ENCODE measurements around the gene ZNF217. TPM values are rescaled to one million over a fixed set of nuclear protein-coding genes. Genes with fewer than 3 reads are reported as not detected.
A peak's percentile ranks its signal among the peaks of the same experiment; 100 is the strongest.
"Not testable (repeated sequence)": the region's sequence is repeated elsewhere in the genome, so short reads cannot be mapped to it uniquely, and the experiment has no call there.

The ZNF217 gene
- total RNA-seq, 1 experiment from 2014 or later = 31.4 TPM

- no peak for DNase-seq
- H3K27me3 ChIP-seq (ENCODE audit: control insufficient read depth, insufficient read depth, low read length) = no peaks in the 10 kb centered on the region
- no peaks in the 10 kb centered on the region; the same call in none of the 2 replicates for H3K36me3 ChIP-seq (replicated peaks; ENCODE audit: control insufficient read depth, insufficient read depth, low read length)
- no peak overlapping the region for H3K4me3 ChIP-seq (ENCODE audit: insufficient read depth, low read depth, low read length)
These were observed 32.1 kb downstream of the ZNF217 start for GRCh38 chr20:53561505-53561904.

GRCh38 chr20:53559816-53560215, 33.8 kb downstream of the ZNF217 start:
- H3K4me3 ChIP-seq (ENCODE audit: insufficient read depth, low read depth, low read length) = no peak overlapping the region
- no peaks in the 10 kb centered on the region for H3K27me3 ChIP-seq (ENCODE audit: control insufficient read depth, insufficient read depth, low read length)
- DNase-seq = no peak
- no peaks in the 10 kb centered on the region; the same call in 1 of the 2 replicates for H3K36me3 ChIP-seq (replicated peaks; ENCODE audit: control insufficient read depth, insufficient read depth, low read length)

- H3K27me3 ChIP-seq (ENCODE audit: control insufficient read depth, insufficient read depth, low read length) = no peaks in the 10 kb centered on the region
- H3K4me3 ChIP-seq (ENCODE audit: insufficient read depth, low read depth, low read length) = no peak overlapping the region
- DNase-seq = peak; percentile 11
- no peaks in the 10 kb centered on the region; the same call in 1 of the 2 replicates for H3K36me3 ChIP-seq (replicated peaks; ENCODE audit: control insufficient read depth, insufficient read depth, low read length)
These were observed 36.5 kb downstream of the ZNF217 start for GRCh38 chr20:53557130-53557529.

- DNase-seq = no peak
- Histone ChIP-seq H3K27me3 (ENCODE audit: control insufficient read depth, insufficient read depth, low read length) (no peaks in the 10 kb centered on the region), H3K36me3 (replicated peaks; ENCODE audit: control insufficient read depth, insufficient read depth, low read length) (no peaks in the 10 kb centered on the region), H3K4me3 (ENCODE audit: insufficient read depth, low read depth, low read length) (no peak overlapping the region)
These were observed 37.3 kb downstream of the ZNF217 start for GRCh38 chr20:53556267-53556897.

- Histone ChIP-seq H3K4me3 (ENCODE audit: insufficient read depth, low read depth, low read length) (no peak overlapping the region), H3K36me3 (replicated peaks; ENCODE audit: control insufficient read depth, insufficient read depth, low read length) (no peaks in the 10 kb centered on the region), H3K27me3 (ENCODE audit: control insufficient read depth, insufficient read depth, low read length) (no peaks in the 10 kb centered on the region)
- DNase-seq = no peak
These were observed 37.8 kb downstream of the ZNF217 start for GRCh38 chr20:53555816-53556215.

GRCh38 chr20:53555081-53555480, 38.6 kb downstream of the ZNF217 start:
- Histone ChIP-seq H3K27me3 (ENCODE audit: control insufficient read depth, insufficient read depth, low read length) (no peaks in the 10 kb centered on the region), H3K4me3 (ENCODE audit: insufficient read depth, low read depth, low read length) (no peak overlapping the region), H3K36me3 (replicated peaks; ENCODE audit: control insufficient read depth, insufficient read depth, low read length) (no peaks in the 10 kb centered on the region)
- no peak for DNase-seq

GRCh38 chr20:53552572-53552893, 41.1 kb downstream of the ZNF217 start:
- not testable (repeated sequence) for H3K4me3 ChIP-seq (ENCODE audit: insufficient read depth, low read depth, low read length); H3K27me3 ChIP-seq (ENCODE audit: control insufficient read depth, insufficient read depth, low read length); DNase-seq; H3K36me3 ChIP-seq (replicated peaks; ENCODE audit: control insufficient read depth, insufficient read depth, low read length)

- not testable (repeated sequence) for DNase-seq; H3K36me3 ChIP-seq (replicated peaks; ENCODE audit: control insufficient read depth, insufficient read depth, low read length); H3K27me3 ChIP-seq (ENCODE audit: control insufficient read depth, insufficient read depth, low read length); H3K4me3 ChIP-seq (ENCODE audit: insufficient read depth, low read depth, low read length)
These were observed 41.7 kb downstream of the ZNF217 start for GRCh38 chr20:53551719-53552571.

- no peaks in the 10 kb centered on the region for H3K27me3 ChIP-seq (ENCODE audit: control insufficient read depth, insufficient read depth, low read length)
- no peak overlapping the region for H3K4me3 ChIP-seq (ENCODE audit: insufficient read depth, low read depth, low read length)
- DNase-seq = no peak
- no peaks in the 10 kb centered on the region for H3K36me3 ChIP-seq (replicated peaks; ENCODE audit: control insufficient read depth, insufficient read depth, low read length)
These were observed 43.1 kb downstream of the ZNF217 start for GRCh38 chr20:53550280-53551187.

- H3K36me3 ChIP-seq (replicated peaks; ENCODE audit: control insufficient read depth, insufficient read depth, low read length) = no peaks in the 10 kb centered on the region
- no peak overlapping the region for H3K4me3 ChIP-seq (ENCODE audit: insufficient read depth, low read depth, low read length)
- no peaks in the 10 kb centered on the region for H3K27me3 ChIP-seq (ENCODE audit: control insufficient read depth, insufficient read depth, low read length)
- peak; percentile 70 for DNase-seq
These were observed 45.9 kb downstream of the ZNF217 start for GRCh38 chr20:53547664-53548239.

GRCh38 chr20:53539516-53539915, 54.1 kb downstream of the ZNF217 start:
- Histone ChIP-seq H3K4me3 (ENCODE audit: insufficient read depth, low read depth, low read length) (no peak overlapping the region), H3K27me3 (ENCODE audit: control insufficient read depth, insufficient read depth, low read length) (no peaks in the 10 kb centered on the region), H3K36me3 (replicated peaks; ENCODE audit: control insufficient read depth, insufficient read depth, low read length) (no peaks in the 10 kb centered on the region)
- no peak for DNase-seq

GRCh38 chr20:53536382-53536781, 57.3 kb downstream of the ZNF217 start:
- not testable (repeated sequence) for DNase-seq; H3K36me3 ChIP-seq (replicated peaks; ENCODE audit: control insufficient read depth, insufficient read depth, low read length); H3K4me3 ChIP-seq (ENCODE audit: insufficient read depth, low read depth, low read length); H3K27me3 ChIP-seq (ENCODE audit: control insufficient read depth, insufficient read depth, low read length)

GRCh38 chr20:53535878-53536277, 57.8 kb downstream of the ZNF217 start:
- H3K27me3 ChIP-seq (ENCODE audit: control insufficient read depth, insufficient read depth, low read length) = no peaks in the 10 kb centered on the region
- DNase-seq = no peak
- no peaks in the 10 kb centered on the region for H3K36me3 ChIP-seq (replicated peaks; ENCODE audit: control insufficient read depth, insufficient read depth, low read length)
- H3K4me3 ChIP-seq (ENCODE audit: insufficient read depth, low read depth, low read length) = no peak overlapping the region

GRCh38 chr20:53534037-53534436, 59.6 kb downstream of the ZNF217 start:
- Histone ChIP-seq H3K4me3 (ENCODE audit: insufficient read depth, low read depth, low read length) (no peak overlapping the region), H3K36me3 (replicated peaks; ENCODE audit: control insufficient read depth, insufficient read depth, low read length) (no peaks in the 10 kb centered on the region), H3K27me3 (ENCODE audit: control insufficient read depth, insufficient read depth, low read length) (no peaks in the 10 kb centered on the region)
- no peak for DNase-seq

Measured in H7 (cell line).